ENCODE results near the gene TRAF5.
A peak's percentile ranks its signal among the peaks of the same experiment; 100 is the strongest.
"Not testable (repeated sequence)": the region's sequence is repeated elsewhere in the genome, so short reads cannot be mapped to it uniquely, and the experiment has no call there.

Gene TRAF5

GRCh38 chr1:211379446-211379845 lies 52.8 kb downstream of the TRAF5 start:
- no peak for DNase-seq

DNA sequence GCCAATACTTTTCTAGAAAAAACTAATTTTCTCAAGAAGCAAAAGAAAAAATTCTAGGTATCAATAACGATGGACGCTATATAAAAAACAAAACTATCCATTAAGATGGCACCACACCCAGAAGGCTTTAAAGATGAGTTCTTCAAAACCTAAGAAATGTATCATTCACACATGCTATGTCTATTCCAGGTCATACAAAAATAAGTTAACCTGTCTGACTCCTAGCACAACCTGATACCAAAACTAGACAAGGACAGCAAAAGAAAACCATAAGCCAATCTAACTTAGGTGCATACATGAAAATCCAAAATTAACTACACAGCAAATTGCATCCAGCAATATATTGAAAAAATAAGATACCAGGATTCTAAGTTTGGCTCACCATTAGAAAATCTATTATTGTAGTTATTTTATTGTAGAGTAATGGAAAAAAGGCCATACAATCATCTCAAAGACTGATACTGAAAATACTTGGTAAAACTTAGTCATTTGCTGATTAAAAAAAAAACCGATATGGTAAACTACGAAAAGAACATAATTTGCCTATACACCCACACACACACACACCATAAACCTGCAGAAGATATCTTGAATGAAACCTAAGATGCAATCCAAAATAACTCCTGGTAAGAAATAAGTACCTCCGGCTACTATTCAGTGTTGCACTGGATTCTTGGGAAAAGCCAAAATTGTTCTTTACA lies 55.0 kb downstream of the TRAF5 start:
- no peak for DNase-seq

GRCh38 chr1:211382182-211382713 lies 55.6 kb downstream of the TRAF5 start:
- DNase-seq: peak; percentile 10

DNA sequence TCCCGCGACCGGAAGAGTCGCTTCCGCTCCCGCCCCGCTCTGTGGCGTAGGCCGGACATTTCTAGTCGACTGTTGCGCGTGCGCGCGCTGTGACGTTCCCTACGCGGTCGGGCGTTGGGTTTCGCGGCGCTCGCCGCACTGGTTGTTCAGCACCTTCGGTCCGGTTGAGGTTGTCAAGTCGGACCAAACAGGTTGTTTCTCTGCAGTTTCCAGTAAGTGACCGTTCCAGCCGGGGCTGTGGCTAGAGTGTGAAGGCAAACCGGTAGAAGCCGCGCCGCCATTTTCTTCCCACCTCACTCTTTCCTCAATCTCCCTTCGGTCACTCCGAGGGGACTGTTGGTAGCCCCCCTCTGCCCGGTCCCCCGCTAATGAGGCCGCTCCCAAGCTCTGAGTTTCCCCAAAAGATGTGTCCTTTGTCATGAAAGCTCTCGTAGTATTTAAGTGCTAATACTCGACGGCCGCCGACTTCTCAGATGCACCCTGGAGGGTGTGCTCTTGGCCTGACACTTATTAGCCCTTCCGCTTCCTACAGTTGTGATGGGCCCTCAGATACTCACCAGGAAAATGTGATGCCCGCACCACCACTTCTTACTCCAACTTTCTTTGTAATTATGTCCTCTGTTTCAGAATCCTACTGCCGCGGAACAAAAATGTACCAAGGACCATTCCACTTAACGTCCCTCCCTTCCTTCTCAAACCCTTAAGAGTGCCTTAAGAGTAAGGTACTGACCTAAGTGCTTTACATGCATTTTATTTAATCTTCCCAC lies 56.3 kb downstream of the TRAF5 start:
- DNase-seq: peak; percentile 82

DNA sequence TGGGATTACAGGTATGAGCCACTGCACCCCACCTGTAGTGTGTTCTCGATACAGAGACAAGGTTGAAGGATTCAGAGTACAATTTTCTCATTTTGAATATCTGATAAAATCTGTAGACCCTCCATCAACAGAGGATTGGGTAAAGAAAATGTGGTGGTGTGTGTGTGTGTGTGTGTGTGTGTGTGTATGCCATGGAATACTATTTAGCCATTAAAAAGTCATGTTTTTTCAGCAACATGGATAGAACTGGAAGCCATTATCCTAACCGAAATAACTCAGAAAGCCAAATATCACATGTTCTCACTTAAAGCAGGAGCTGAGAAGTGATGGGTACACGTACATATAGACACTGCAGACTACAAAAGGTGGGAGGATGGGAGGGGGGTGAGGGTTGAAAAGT lies 57.9 kb downstream of the TRAF5 start:
- no peak for DNase-seq

DNA sequence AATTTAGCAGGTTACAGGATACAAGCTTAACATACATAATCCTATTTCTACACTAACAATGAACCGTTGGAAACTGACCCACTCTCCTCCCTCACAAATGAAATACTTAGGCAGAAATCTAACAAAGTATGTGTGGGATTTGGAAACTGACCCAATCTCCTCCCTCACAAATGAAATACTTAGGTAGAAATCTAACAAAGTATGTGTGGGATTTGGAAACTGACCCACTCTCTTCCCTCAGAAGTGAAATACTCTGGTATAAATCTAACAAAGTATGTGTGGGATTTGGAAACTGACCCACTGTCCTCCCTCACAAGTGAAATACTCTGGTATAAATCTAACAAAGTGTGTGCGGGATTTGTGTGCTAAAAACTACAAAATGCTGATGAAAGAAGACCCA lies 60.3 kb downstream of the TRAF5 start:
- no peak for DNase-seq

GRCh38 chr1:211390829-211391228 lies 64.2 kb downstream of the TRAF5 start:
- not testable (repeated sequence) for DNase-seq

- DNase-seq: no peak
Observed at GRCh38 chr1:211393203-211393602, 66.6 kb downstream of the TRAF5 start.

- DNase-seq: not testable (repeated sequence)
Observed at GRCh38 chr1:211398266-211398930, 71.8 kb downstream of the TRAF5 start.

DNA sequence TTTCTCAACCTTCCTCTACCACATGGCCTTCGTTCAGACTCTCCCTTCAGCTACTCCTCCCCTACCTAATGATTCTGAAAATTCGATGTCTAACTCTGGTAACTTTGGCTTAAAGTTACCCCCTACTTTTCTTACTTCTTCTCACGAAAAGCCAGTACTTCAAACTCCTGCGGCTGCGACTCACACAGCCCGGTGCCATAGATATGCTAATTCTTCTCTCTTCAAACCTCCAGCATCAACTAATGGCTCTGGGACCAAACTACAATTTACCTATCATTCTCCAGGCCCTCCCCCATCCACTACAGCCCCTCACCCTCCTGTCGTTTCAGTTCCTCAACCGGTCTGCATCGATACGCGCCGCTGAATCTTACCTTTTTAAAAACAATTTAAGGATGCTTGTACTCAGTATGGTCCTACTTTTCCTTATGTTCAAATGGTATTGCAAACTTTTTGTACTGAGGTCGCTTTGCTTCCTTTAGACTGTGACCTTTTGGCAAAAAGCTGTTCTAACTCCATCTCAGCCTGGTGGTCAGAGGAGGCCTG lies 73.3 kb downstream of the TRAF5 start:
- not testable (repeated sequence) for DNase-seq

DNA sequence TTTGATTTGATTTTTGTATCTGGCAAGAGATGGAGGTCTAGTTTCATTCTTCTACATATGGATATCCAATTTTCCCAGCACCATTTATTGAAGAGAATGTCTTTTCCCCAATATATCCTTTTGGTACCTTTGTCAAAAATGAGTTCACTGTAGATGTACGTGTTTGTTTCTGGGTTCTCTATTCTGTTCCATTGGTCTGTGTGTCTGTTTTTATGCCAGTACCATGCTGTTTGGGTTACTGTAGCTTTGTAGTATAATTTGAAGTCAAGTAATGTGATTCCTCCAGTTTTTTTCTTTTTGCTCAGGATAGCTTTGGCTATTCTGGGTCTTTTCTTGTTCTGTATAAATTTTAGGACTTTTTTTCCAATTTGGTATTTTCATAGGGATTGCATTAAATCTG lies 75.1 kb downstream of the TRAF5 start:
- not testable (repeated sequence) for DNase-seq

DNA sequence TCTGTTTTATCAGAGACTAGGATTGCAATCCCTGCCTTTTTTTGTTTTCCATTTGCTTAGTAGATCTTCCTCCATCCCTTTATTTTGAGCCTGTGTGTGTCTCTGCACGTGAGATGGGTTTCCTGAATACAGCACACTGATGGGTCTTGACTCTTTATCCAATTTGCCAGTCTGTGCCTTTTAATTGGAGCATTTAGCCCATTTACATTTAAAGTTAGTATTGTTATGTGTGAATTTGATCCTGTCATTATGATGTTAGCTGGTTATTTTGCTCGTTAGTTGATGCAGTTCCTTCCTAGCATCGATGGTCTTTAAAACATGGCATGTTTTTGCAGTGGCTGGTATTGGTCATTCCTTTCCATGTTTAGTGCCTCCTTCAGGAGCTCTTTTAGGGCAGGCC lies 79.5 kb downstream of the TRAF5 start:
- not testable (repeated sequence) for DNase-seq

- DNase-seq: peak; percentile 21
Observed at GRCh38 chr1:211407749-211408148, 81.1 kb downstream of the TRAF5 start.

DNA sequence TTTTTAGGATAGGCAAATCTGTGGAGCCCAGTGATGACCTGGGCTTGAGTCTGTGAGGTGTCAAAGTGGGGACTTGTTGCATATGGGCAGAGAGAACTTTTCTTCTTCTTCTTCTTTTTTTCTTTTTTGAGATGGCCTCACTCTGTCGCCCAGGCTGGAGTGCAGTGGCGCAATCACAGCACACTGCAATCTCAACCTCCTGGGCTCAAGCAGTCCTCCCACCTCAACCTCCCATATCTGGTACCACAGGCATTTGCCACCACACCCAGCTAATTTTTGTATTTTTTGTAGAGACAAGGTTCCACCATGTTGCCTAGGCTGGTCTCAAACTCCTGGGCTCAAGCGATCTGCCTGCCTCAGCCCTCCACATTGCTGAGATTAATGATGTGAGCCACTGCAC lies 85.0 kb downstream of the TRAF5 start:
- no peak for DNase-seq

GRCh38 chr1:211415700-211416099 lies 89.1 kb downstream of the TRAF5 start:
- no peak for DNase-seq

DNA sequence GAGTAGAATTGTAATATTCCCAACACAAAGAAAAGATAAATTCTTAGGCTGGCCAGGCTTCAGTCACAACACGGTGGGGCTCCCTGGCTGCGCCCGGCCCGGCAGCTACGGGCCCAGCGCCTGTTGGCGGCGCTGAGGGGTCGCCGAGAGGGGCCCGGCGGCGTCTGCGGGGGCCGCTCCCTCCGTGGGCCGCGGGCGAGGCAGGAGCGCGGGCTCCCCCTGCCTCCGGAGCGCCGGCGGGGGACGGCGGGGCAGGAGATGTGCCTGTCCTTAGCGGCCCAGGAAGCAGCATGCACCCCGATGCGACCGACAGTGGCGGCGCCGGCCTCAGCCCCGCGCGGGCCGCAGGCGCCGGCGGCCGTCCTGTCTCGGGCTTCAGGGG lies 89.6 kb downstream of the TRAF5 start:
- peak; percentile 12 for DNase-seq

- DNase-seq: peak; percentile 38
Observed at GRCh38 chr1:211416628-211417323, 90.1 kb downstream of the TRAF5 start.

DNA sequence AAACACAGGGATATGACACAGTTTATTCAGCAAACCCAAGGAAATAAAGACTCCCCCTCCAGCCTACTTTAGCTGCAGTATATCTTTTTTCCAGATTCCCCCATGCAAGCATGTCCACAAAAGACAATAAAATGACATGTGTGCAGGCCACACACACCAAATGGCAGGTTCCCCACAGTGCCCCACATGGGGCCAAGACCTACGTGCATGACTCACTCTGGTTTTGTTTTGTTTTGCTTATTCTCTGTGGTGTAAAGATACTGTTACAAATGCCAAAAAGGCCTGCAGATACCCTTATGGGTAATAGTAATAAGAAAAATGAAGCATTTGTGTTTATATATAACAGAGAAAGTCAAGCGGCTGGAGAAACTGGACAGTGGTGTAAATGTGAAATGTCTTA lies 93.8 kb downstream of the TRAF5 start:
- no peak for DNase-seq

DNA sequence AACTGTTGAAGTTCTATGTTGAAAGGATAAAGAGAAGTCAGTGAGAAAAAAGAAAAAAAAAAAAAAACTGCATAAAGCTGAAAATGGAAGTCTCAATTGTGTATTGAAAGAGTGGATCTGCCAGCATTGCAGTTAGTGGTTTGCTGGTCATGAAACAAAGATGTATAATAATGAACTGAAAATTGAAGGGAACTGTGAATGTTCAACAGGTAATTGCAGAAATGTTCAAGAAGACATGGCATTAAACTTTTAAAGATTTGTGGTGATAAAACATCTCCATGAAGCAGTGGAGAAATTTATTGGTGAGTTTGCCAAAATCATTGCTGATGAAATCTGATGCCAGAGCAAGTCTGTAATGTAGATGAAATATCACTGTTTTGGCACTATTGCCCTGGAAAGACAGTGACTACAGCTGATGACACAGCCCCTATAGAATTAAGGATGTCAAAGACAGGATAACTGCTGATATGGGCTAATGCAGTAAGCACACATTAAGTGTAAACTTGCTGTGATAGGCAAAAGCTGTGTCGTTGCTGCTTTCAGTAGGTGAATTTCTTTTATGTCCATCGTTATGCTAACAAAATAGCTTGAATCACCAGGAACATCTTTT lies 94.3 kb downstream of the TRAF5 start:
- no peak for DNase-seq

DNA sequence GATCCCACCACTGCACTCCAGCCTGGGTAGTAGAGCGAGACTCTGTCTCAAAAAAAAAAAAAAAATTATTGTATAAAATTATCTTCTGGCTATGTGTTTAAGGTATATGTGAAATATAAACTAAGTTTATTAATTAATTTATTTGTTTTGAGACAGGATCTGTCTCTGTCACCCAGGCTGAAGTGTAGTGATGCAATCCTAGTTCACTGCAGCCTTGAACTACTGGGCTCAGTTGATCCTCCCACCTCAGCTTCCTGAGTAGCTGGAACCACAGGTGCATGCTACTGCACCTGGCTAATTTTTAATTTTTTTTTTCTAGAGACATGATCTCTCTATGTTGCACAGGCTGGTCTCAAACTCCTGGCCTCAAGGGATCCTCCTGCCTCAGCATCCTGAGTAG lies 97.4 kb downstream of the TRAF5 start:
- no peak for DNase-seq

Measured in CD4-positive, alpha-beta T cell treated with Interleukin-17A for 1 hour (primary cell).